Loucy (cell line): ENCODE data around the gene MS4A15.

Source experiments
- EZH2phosphoT487 ChIP-seq: fragments of 200-600 bp; IDR thresholded peaks from 2 replicates; pipeline ENCODE4 v1.6.1; 2018; ENCODE audit warnings: antibody characterized with exemption, mild to moderate bottlenecking, moderate library complexity, borderline replicate concordance
- TF ChIP-seq, protein P1 (sequence below): fragments of 200-600 bp; sonication (generic); conservative IDR thresholded peaks from 2 replicates; pipeline ENCODE4 v1.5.1; 2014; ENCODE audit warnings: mild to moderate bottlenecking, antibody characterized with exemption, low read length

GRCh38 chr11:60809249-60809648, 52.6 kb downstream of the MS4A15 start:
- TF ChIP-seq, protein P1, sequence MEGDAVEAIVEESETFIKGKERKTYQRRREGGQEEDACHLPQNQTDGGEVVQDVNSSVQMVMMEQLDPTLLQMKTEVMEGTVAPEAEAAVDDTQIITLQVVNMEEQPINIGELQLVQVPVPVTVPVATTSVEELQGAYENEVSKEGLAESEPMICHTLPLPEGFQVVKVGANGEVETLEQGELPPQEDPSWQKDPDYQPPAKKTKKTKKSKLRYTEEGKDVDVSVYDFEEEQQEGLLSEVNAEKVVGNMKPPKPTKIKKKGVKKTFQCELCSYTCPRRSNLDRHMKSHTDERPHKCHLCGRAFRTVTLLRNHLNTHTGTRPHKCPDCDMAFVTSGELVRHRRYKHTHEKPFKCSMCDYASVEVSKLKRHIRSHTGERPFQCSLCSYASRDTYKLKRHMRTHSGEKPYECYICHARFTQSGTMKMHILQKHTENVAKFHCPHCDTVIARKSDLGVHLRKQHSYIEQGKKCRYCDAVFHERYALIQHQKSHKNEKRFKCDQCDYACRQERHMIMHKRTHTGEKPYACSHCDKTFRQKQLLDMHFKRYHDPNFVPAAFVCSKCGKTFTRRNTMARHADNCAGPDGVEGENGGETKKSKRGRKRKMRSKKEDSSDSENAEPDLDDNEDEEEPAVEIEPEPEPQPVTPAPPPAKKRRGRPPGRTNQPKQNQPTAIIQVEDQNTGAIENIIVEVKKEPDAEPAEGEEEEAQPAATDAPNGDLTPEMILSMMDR = no peak
- TF ChIP-seq EZH2phosphoT487 = no peak
